ENCODE data around the gene ACSL3. TPM values are rescaled to one million over a fixed set of nuclear protein-coding genes. Genes with fewer than 3 reads are reported as not detected.

Gene ACSL3
- total RNA-seq, 1 experiment from 2014 or later, result 236 TPM

GRCh38 chr2:222882484-222882928 lies 21.7 kb downstream of the ACSL3 start:
- POLR2A ChIA-PET (ENCODE audit: unreplicated experiment), result interaction anchor here (0.6 kb wide), 2 partner anchors 69 to 173 kb away, joined by 3 read pairs; no protein-coding TSS in a partner anchor
- Histone ChIP-seq H3K79me2 (ENCODE audit: low read length) (peaks cover 100% of the 10 kb centered on the region), H3K27me3 (ENCODE audit: low read length) (no peaks in the 10 kb centered on the region), H3K4me1 (ENCODE audit: insufficient read depth, low read length) (peaks cover 78% of the 10 kb centered on the region), H3K36me3 (ENCODE audit: low read depth, low read length) (no peaks in the 10 kb centered on the region), H3K9me2 (replicated peaks; ENCODE audit: low read length) (no peaks in the 10 kb centered on the region), H3F3A (ENCODE audit: low read length, unreplicated experiment) (peaks cover 12% of the 10 kb centered on the region), H3K9ac (ENCODE audit: low read length) (no peak overlapping the region), H3K9me3 (ENCODE audit: low read length) (no peaks in the 10 kb centered on the region), H3K4me2 (ENCODE audit: low read length) (peak overlapping the region; percentile 56), H2AFZ (ENCODE audit: low read length) (no peak overlapping the region), H3K4me3 (ENCODE audit: low read length) (0 out of 2 replicates have a peak overlapping the region, but pooled peaks have one; percentile 21), H4K20me1 (ENCODE audit: low read length) (peaks cover 95% of the 10 kb centered on the region), H3K27ac (ENCODE audit: low read length) (no peak overlapping the region)
- CTCF ChIA-PET, result interaction anchor here (0.7 to 0.8 kb wide), 2 partner anchors 86 to 175 kb away, joined by 4 to 7 read pairs; no protein-coding TSS in a partner anchor
- ATAC-seq, result no peak
- peak; percentile 83 for DNase-seq
- TF ChIP-seq EZH2phosphoT487 (IDR thresholded peaks at IDR 0.05; ENCODE audit: borderline replicate concordance, low read length) (no peak), EZH2 (IDR thresholded peaks at IDR 0.05; ENCODE audit: low read length, unreplicated experiment) (no peak), CTCF (conservative IDR thresholded peaks at IDR 0.05; ENCODE audit: low read depth, low read length) (no peak)
- intact Hi-C loops (cut with micrococcal nuclease), result loop anchor here (5.0 kb wide), 1 partner anchor 85 kb away; no protein-coding TSS in a partner anchor
- no TSS peak for BruUV-seq (replicated peaks)

- H3K9ac ChIP-seq (ENCODE audit: low read length), result no peak overlapping the region
- peaks cover 99% of the 10 kb centered on the region for H3K79me2 ChIP-seq (ENCODE audit: low read length)
- no peaks in the 10 kb centered on the region for H3K9me3 ChIP-seq (ENCODE audit: low read length)
- CTCF ChIA-PET, result no interaction called here
- H4K20me1 ChIP-seq (ENCODE audit: low read length), result peaks cover 93% of the 10 kb centered on the region
- no peak overlapping the region for H2AFZ ChIP-seq (ENCODE audit: low read length)
- peak overlapping the region; percentile 17; the same call in 1 of the 2 replicates for H3K4me2 ChIP-seq (ENCODE audit: low read length)
- H3K4me3 ChIP-seq (ENCODE audit: low read length), result no peak overlapping the region
- H3K4me1 ChIP-seq (ENCODE audit: insufficient read depth, low read length), result peaks cover 69% of the 10 kb centered on the region
- 0 out of 2 replicates have a peak, but pooled peaks cover 5% of the 10 kb centered on the region for H3K36me3 ChIP-seq (ENCODE audit: low read depth, low read length)
- peaks cover 5% of the 10 kb centered on the region for H3F3A ChIP-seq (ENCODE audit: low read length, unreplicated experiment)
- no TSS peak for BruUV-seq (replicated peaks)
- POLR2A ChIA-PET (ENCODE audit: unreplicated experiment), result no interaction called here
- H3K27me3 ChIP-seq (ENCODE audit: low read length), result no peaks in the 10 kb centered on the region
- ATAC-seq (no peak), DNase-seq (no peak)
- intact Hi-C loops (cut with micrococcal nuclease), result loop anchor here (5.0 kb wide), 1 partner anchor 86 kb away; no protein-coding TSS in a partner anchor
- TF ChIP-seq CTCF (conservative IDR thresholded peaks at IDR 0.05; ENCODE audit: low read depth, low read length) (no peak), EZH2phosphoT487 (IDR thresholded peaks at IDR 0.05; ENCODE audit: borderline replicate concordance, low read length) (no peak), EZH2 (IDR thresholded peaks at IDR 0.05; ENCODE audit: low read length, unreplicated experiment) (no peak)
- no peak overlapping the region for H3K27ac ChIP-seq (ENCODE audit: low read length)
- H3K9me2 ChIP-seq (replicated peaks; ENCODE audit: low read length), result no peaks in the 10 kb centered on the region
Observed at GRCh38 chr2:222883420-222883819, 22.6 kb downstream of the ACSL3 start.

GRCh38 chr2:222884114-222884771 lies 23.4 kb downstream of the ACSL3 start:
- Histone ChIP-seq H2AFZ (ENCODE audit: low read length) (no peak overlapping the region), H3K9ac (ENCODE audit: low read length) (no peak overlapping the region), H3K4me1 (ENCODE audit: insufficient read depth, low read length) (peaks cover 61% of the 10 kb centered on the region), H3K9me2 (replicated peaks; ENCODE audit: low read length) (no peaks in the 10 kb centered on the region), H3K79me2 (ENCODE audit: low read length) (peaks cover 99% of the 10 kb centered on the region), H3K9me3 (ENCODE audit: low read length) (no peaks in the 10 kb centered on the region), H3K4me3 (ENCODE audit: low read length) (0 out of 2 replicates have a peak overlapping the region, but pooled peaks have one; percentile 17), H3F3A (ENCODE audit: low read length, unreplicated experiment) (peaks cover 5% of the 10 kb centered on the region), H3K27ac (ENCODE audit: low read length) (no peak overlapping the region), H4K20me1 (ENCODE audit: low read length) (peaks cover 94% of the 10 kb centered on the region), H3K27me3 (ENCODE audit: low read length) (no peaks in the 10 kb centered on the region), H3K4me2 (ENCODE audit: low read length) (peak overlapping the region; percentile 17), H3K36me3 (ENCODE audit: low read depth, low read length) (peaks cover 13% of the 10 kb centered on the region; the same call in 1 of the 2 replicates)
- intact Hi-C loops (cut with micrococcal nuclease), result loop anchor here (5.0 kb wide), 1 partner anchor 87 kb away; no protein-coding TSS in a partner anchor
- ATAC-seq (peak; percentile 39), DNase-seq (peak; percentile 38)
- BruUV-seq (replicated peaks), result no TSS peak
- CTCF ChIA-PET, result no interaction called here
- POLR2A ChIA-PET (ENCODE audit: unreplicated experiment), result no interaction called here
- TF ChIP-seq EZH2 (IDR thresholded peaks at IDR 0.05; ENCODE audit: low read length, unreplicated experiment) (no peak), CTCF (conservative IDR thresholded peaks at IDR 0.05; ENCODE audit: low read depth, low read length) (no peak), EZH2phosphoT487 (IDR thresholded peaks at IDR 0.05; ENCODE audit: borderline replicate concordance, low read length) (no peak)
